NT2/D1 (cell line): ENCODE measurements around the gene TNS3.

Experiments
- SUZ12 ChIP-seq: IDR thresholded peaks from 2 replicates; pipeline ENCODE4 v1.6.1; 2011; ENCODE audit not compliant: insufficient read length, insufficient read depth; ENCODE audit errors: extremely low read depth
- YY1 ChIP-seq: IDR thresholded peaks from 2 replicates; pipeline ENCODE4 v1.6.1; 2011; ENCODE audit not compliant: insufficient read length, insufficient read depth

- no peak for TF ChIP-seq YY1
- TF ChIP-seq SUZ12 = no peak
Observed at GRCh38 chr7:47264021-47264651, 317.8 kb downstream of the TNS3 start.
